ENCODE measurements around the gene ACP5. TPM values are rescaled to one million over a fixed set of nuclear protein-coding genes. Genes with fewer than 3 reads are reported as not detected.
"Not testable (repeated sequence)": the region's sequence is repeated elsewhere in the genome, so short reads cannot be mapped to it uniquely, and the experiment has no call there.

ACP5 gene
- 10 to 100 TPM; 23.3 to 59.3 TPM for total RNA-seq

DNA sequence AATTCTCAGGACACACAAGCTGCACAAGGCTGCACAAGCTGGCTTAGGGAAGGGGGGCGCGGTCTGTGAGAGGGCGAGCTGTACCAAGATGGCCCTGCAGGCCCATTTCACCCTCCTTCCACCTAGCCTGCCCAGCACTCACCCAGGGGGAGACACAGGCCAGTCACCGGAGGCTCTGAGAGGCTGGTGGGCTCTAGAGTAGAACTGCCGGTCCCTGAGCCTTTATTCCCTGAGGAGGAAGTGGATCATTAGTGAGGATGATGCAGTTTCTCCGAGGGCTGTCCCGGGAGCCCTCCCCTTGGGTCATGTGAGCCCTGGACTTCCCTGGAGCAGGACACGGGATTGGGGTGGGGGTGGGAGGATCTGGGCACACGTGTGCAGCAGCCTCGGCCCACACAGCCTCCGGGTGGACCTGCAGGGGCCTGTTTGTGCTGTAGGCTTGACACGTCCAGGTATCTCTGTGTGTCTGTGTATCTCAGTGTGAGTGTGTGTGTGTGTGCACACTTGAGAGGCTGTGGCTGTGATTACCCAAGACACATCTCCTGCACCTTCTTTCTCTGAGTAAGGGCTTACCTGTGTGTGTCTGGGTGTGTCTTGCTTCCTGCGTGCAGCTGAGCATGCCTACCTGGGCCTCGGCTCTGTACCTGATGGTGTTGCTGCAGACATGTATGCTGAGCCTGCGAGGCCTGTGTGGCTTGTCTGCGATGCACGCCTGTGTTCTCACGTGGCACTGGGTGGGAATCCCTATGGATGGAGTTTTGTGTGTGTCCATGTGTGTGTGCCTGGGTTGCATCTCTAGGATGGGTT, at the start of gene ACP5:
TSS of gene ACP5 (minus strand) at position 195 of the 807 bp plus-strand sequence. CDS start 328 bp downstream, outside the sequence.
- WGBS = 48% methylated on average over 17 of the region's 18 CpGs
- DNase-seq (ENCODE audit: low spot score) = no peak

DNA sequence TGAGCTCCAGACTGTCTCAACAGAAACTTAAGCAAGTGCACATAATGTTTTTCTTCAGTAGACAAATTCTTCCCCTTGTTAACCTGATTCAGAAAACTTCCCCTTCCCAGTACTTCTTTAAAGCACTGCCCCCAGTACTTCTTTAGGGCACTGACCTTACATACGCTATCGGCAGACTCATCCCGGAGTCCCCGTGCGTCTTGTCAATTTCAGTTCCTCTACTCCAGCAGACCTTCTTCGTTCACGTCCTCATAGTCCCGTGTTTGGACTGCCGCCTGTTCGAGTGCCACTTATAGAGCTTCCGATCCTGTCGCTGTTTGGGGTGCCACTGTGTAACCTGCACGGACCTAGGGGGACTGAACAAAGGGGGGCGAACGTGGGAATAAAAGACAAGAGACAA, 48.8 kb upstream of the ACP5 start:
- Histone ChIP-seq H3K27me3 (replicated peaks; ENCODE audit: insufficient read depth) (no peaks in the 10 kb centered on the region), H3K4me3 (no peak overlapping the region), H3K9me3 (no peaks in the 10 kb centered on the region), H3K4me1 (replicated peaks) (no peaks in the 10 kb centered on the region), H3K27ac (no peak overlapping the region), H3K36me3 (no peaks in the 10 kb centered on the region)
- WGBS = 74% methylated on average over 15 of the region's 15 CpGs
- TF ChIP-seq CTCF (IDR thresholded peaks at IDR 0.05) = no peak
- TF ChIP-seq POLR2A (IDR thresholded peaks at IDR 0.05) = no peak
- no peak for TF ChIP-seq POLR2AphosphoS5 (IDR thresholded peaks at IDR 0.05)
- intact Hi-C loops (cut with DNase I) = no loop called here
- no peak for DNase-seq (ENCODE audit: low spot score)

More for the DNA sequence above, at the start of gene ACP5:
- no peak for TF ChIP-seq CTCF (IDR thresholded peaks at IDR 0.05)
- no peak for TF ChIP-seq POLR2AphosphoS5 (IDR thresholded peaks at IDR 0.05)
- no peak for TF ChIP-seq POLR2A (IDR thresholded peaks at IDR 0.05)
- Histone ChIP-seq H3K4me3 (peak within 1 kb of the TSS; percentile 22 to 30), H3K27me3 (replicated peaks; ENCODE audit: insufficient read depth) (no peaks in the 10 kb centered on the region), H3K36me3 (no peaks in the 10 kb centered on the region), H3K27ac (peak within 1 kb of the TSS; percentile 53 to 57), H3K4me1 (replicated peaks) (no peaks in the 10 kb centered on the region), H3K9me3 (no peaks in the 10 kb centered on the region)
- intact Hi-C loops (cut with DNase I) = no loop called here

- Histone ChIP-seq H3K4me3 (peak overlapping the region in 1 of 2 donors; percentile 28), H3K27me3 (replicated peaks; ENCODE audit: insufficient read depth) (no peaks in the 10 kb centered on the region), H3K27ac (peak overlapping the region in 1 of 2 donors; percentile 10), H3K36me3 (no peaks in the 10 kb centered on the region), H3K9me3 (no peaks in the 10 kb centered on the region), H3K4me1 (replicated peaks) (no peaks in the 10 kb centered on the region)
- TF ChIP-seq POLR2AphosphoS5 (IDR thresholded peaks at IDR 0.05) = no peak
- TF ChIP-seq CTCF (IDR thresholded peaks at IDR 0.05) = no peak
- TF ChIP-seq POLR2A (IDR thresholded peaks at IDR 0.05) = no peak
- WGBS = 43% methylated on average over 4 of the region's 4 CpGs
- DNase-seq (ENCODE audit: low spot score) = no peak
- intact Hi-C loops (cut with DNase I) = no loop called here
Observed at GRCh38 chr19:11624069-11624463, 46.6 kb upstream of the ACP5 start.

- H3K36me3 ChIP-seq; H3K27ac ChIP-seq; H3K27me3 ChIP-seq (replicated peaks; ENCODE audit: insufficient read depth); DNase-seq (ENCODE audit: low spot score); intact Hi-C loops (cut with DNase I); H3K9me3 ChIP-seq; H3K4me1 ChIP-seq (replicated peaks); H3K4me3 ChIP-seq: not testable (repeated sequence)
- 22% methylated on average over 3 of the region's 3 CpGs for WGBS
Observed at GRCh38 chr19:11622401-11622800, 45.0 kb upstream of the ACP5 start.

GRCh38 chr19:11620553-11620952, 43.1 kb upstream of the ACP5 start:
- 71% methylated on average over 4 of the region's 4 CpGs for WGBS
- Histone ChIP-seq H3K27me3 (replicated peaks; ENCODE audit: insufficient read depth) (no peaks in the 10 kb centered on the region), H3K27ac (no peak overlapping the region), H3K4me3 (no peak overlapping the region), H3K36me3 (peaks cover 8 to 13% of the 10 kb centered on the region in 2 donors), H3K9me3 (no peaks in the 10 kb centered on the region), H3K4me1 (replicated peaks) (no peaks in the 10 kb centered on the region)
- TF ChIP-seq POLR2AphosphoS5 (IDR thresholded peaks at IDR 0.05) (no peak), POLR2A (IDR thresholded peaks at IDR 0.05) (no peak), CTCF (IDR thresholded peaks at IDR 0.05) (no peak)
- no peak for DNase-seq (ENCODE audit: low spot score)
- intact Hi-C loops (cut with DNase I) = no loop called here
